Activated B cell treated with CpG ODN at 0.5 μM for 24 hours (primary cell): Measurements from ENCODE around the gene DOK3. TPM values are rescaled to one million over a fixed set of nuclear protein-coding genes. Genes with fewer than 3 reads are reported as not detected.

ENCODE experiments used
- ATAC-seq: fragments of 200-7000 bp; cut with Tn5 transposase; one replicate; pipeline ENCODE4 v1.10.0; 2021; ENCODE audit warnings: low read depth, mild to moderate bottlenecking, moderate library complexity
- CTCF ChIA-PET: fragments of 350-600 bp; sonication (Branson Sonifier 250); formaldehyde crosslinking; loops from one replicate; lab custom pipeline; 2021; ENCODE audit warnings: antibody characterized with exemption; lab: Charles Lee
- POLR2A ChIA-PET: fragments of 350-600 bp; sonication (Branson Sonifier 250); formaldehyde crosslinking; loops from one replicate; lab custom pipeline; 2021; ENCODE audit warnings: antibody characterized with exemption; lab: Charles Lee
- DNase-seq: peaks from one replicate; pipeline ENCODE4 v3.0.0; 2022
- H3K27ac Mint-ChIP-seq: one replicate; pipeline ENCODE4 v1.8.0; 2020; ENCODE audit warnings: mixed read lengths
- H3K27me3 Mint-ChIP-seq: one replicate; pipeline ENCODE4 v1.8.0; 2021; ENCODE audit warnings: mixed read lengths
- H3K36me3 Mint-ChIP-seq: one replicate; pipeline ENCODE4 v1.8.0; 2021; ENCODE audit warnings: low read depth, mixed read lengths
- H3K4me1 Mint-ChIP-seq: one replicate; pipeline ENCODE4 v1.8.0; 2021; ENCODE audit warnings: mixed read lengths
- H3K4me3 Mint-ChIP-seq: one replicate; pipeline ENCODE4 v1.8.0; 2020; ENCODE audit warnings: mild to moderate bottlenecking, mixed read lengths
- H3K9me3 Mint-ChIP-seq: one replicate; pipeline ENCODE4 v1.8.0; 2020; ENCODE audit warnings: mixed read lengths
- intact Hi-C: fragments of 100-400 bp; cut with micrococcal nuclease; formaldehyde crosslinking; loops from one replicate; pipeline ENCODE4 v1.15.1; 2024
- total RNA-seq: library from RNA; stranded (reverse); gene quantifications from 2 replicates; pipeline ENCODE4 v1.2.3, GENCODE V29; 2022
- TF ChIP-seq, protein P1 (sequence below): fragments of 200-600 bp; IDR thresholded peaks from one replicate; pipeline ENCODE4 v1.8.0; 2022; ENCODE audit warnings: antibody characterized with exemption, mild to moderate bottlenecking

DOK3 gene
- total RNA-seq, 1 donor from 2014 or later, result 88.5 TPM

DNA sequence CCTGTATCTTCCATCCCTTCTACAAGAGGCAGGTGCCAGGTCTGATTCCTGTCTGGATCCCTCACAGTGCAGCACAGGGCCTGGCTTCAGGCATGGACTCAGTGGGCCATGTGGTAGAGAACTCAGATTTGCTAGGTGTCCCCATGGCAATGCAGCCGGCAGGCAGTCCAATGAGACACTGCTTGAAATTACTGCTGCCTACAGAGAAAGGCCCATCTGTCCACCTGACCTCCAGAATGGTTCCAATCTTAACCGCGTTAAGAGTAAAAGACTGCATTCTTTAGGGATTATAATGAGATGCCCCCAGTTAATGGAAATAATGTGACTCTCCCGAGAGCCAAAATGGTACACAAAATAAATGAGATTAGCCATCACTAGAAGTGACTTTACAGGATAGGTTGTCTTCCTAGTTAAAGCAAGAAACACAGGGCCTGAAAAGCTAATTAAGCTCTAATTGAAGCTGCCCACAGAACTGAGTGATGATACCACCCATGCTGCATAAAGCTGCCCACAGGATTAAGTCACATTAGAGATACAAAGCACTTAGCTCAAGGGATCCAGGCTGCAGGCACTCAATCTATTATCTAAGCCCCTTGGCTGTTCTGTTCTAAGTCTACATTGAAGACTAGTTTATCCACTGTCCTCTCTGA lies 33.3 kb upstream of the DOK3 start:
- Mint-ChIP-seq H3K36me3 (peaks cover 48% of the 10 kb centered on the region), H3K4me1 (peaks cover 1% of the 10 kb centered on the region), H3K9me3 (no peaks in the 10 kb centered on the region), H3K4me3 (no peak overlapping the region), H3K27me3 (no peaks in the 10 kb centered on the region), H3K27ac (no peak overlapping the region)
- DNase-seq (no peak), ATAC-seq (no peak)
- POLR2A ChIA-PET, result no interaction called here
- TF ChIP-seq, protein P1, sequence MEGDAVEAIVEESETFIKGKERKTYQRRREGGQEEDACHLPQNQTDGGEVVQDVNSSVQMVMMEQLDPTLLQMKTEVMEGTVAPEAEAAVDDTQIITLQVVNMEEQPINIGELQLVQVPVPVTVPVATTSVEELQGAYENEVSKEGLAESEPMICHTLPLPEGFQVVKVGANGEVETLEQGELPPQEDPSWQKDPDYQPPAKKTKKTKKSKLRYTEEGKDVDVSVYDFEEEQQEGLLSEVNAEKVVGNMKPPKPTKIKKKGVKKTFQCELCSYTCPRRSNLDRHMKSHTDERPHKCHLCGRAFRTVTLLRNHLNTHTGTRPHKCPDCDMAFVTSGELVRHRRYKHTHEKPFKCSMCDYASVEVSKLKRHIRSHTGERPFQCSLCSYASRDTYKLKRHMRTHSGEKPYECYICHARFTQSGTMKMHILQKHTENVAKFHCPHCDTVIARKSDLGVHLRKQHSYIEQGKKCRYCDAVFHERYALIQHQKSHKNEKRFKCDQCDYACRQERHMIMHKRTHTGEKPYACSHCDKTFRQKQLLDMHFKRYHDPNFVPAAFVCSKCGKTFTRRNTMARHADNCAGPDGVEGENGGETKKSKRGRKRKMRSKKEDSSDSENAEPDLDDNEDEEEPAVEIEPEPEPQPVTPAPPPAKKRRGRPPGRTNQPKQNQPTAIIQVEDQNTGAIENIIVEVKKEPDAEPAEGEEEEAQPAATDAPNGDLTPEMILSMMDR, result no peak
- intact Hi-C loops, result no loop called here
- CTCF ChIA-PET, result no interaction called here

DNA sequence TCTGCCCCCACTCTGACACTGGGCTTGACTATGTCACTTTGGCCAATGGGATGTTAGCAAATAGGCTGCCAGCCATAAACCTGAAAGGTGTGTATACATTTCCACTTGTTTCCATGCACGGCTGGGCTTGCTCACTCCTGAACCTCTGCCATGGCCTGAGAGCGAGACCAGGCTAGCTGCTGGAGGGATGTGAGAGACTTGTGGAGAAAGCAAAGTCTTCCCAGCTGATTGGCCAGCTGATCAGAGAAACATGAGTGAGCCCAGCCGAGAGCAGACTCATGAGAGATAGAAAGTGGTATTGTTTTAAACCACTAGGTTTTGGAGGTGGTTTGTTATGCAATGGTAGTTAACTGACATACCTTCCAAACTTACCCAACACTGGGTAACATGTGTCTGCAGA lies 30.8 kb upstream of the DOK3 start:
- no peaks in the 10 kb centered on the region for H3K9me3 Mint-ChIP-seq
- H3K27me3 Mint-ChIP-seq, result no peaks in the 10 kb centered on the region
- ATAC-seq, result no peak
- TF ChIP-seq, protein P1, result no peak
- no peaks in the 10 kb centered on the region for H3K4me1 Mint-ChIP-seq
- no peak overlapping the region for H3K4me3 Mint-ChIP-seq
- ChIA-PET POLR2A (no interaction called here), CTCF (no interaction called here)
- DNase-seq, result no peak
- intact Hi-C loops, result no loop called here
- peaks cover 55% of the 10 kb centered on the region for H3K36me3 Mint-ChIP-seq
- no peak overlapping the region for H3K27ac Mint-ChIP-seq

DNA sequence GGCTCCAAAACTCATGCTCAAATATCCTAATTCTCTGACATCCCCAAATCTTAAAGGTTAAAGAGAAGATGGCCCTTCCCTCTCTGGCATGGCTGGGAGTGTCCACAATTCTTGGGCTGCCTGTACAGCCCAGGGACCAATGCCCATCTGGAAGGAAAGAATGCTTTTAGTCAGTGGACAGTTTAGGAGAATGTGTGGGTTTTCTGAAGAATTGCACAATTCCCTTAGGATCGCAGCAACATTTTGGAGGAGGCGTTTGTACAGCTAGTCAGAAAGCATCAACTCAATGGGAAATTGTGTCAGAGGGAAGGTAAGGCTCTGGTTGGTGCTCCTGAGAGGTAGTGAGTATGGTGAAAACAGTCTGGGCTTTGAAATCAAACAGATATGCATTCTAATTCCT lies 29.8 kb upstream of the DOK3 start:
- ATAC-seq, result no peak
- no peak for DNase-seq
- intact Hi-C loops, result no loop called here
- TF ChIP-seq, protein P1, result no peak
- Mint-ChIP-seq H3K27me3 (no peaks in the 10 kb centered on the region), H3K9me3 (no peaks in the 10 kb centered on the region), H3K27ac (no peak overlapping the region), H3K4me3 (no peak overlapping the region), H3K4me1 (no peaks in the 10 kb centered on the region), H3K36me3 (peaks cover 60% of the 10 kb centered on the region)
- POLR2A ChIA-PET, result no interaction called here
- CTCF ChIA-PET, result no interaction called here

DNA sequence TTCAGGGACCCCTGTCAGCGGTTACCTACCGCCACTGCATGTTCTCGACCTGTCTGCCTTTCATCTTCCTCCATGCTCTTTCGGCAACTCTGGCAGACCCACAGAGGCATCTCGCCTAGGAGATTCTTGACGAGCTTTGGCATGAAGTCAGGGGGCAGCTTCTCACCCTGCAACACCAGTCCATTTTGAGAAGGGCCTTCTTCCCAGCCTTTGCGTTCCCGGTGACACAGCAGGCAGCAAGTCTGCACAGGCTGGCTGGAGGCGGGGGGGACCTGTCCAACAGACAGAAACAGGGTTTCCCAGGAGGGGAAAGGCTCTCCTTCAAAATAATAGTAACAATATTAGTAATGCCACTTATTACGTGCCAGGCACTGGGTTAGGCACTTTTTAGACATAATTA lies 29.2 kb upstream of the DOK3 start:
- Mint-ChIP-seq H3K9me3 (no peaks in the 10 kb centered on the region), H3K36me3 (peaks cover 62% of the 10 kb centered on the region), H3K27ac (no peak overlapping the region), H3K4me1 (no peaks in the 10 kb centered on the region), H3K4me3 (no peak overlapping the region), H3K27me3 (no peaks in the 10 kb centered on the region)
- no peak for ATAC-seq
- TF ChIP-seq, protein P1, result no peak
- POLR2A ChIA-PET, result no interaction called here
- no peak for DNase-seq
- CTCF ChIA-PET, result no interaction called here
- intact Hi-C loops, result no loop called here

DNA sequence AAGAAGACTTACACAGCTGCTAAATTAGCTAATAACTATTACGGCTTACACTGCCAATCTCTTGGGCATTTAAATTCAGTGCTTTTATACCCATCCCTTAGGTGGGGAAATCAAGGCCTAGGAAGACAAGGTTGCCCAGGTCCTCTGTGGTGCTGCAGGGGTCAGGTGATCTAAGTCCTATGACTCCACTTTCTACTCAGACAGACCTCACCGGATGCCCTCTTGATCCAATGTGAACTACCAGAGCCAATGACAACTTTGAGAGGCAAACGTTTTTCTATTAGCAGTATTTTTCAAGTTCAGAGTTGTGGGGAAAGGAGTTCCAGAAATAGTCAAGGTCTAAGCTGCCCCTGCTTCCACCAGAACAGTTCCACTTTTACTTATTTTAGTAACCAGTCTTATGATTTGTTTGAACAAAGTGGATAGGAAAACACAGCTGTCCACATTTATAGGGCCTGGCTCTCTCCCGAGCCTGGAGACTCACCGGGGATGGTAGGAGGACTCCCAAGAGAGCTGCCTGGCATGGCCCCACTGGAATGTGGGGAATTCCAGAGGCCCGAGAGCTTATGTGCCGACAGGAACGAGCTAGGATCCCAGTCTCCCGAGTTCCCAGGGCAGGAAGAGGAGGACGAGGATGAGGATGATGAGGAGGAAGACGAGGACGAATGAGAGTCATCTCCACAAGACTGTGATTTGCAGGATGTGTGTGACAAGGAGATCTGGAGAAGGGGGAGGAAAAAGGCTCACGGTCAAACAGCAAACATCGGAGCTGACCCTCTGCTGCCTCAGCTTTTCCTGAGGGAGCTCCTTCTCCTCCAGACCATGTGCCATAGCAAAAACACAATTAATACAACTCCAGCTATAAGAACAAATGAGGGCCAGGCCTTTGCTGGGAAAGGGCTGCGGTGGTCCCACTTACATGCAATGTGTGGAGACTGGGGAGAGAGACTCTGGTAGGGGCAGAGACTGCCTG lies 28.0 kb upstream of the DOK3 start:
- H3K27me3 Mint-ChIP-seq, result no peaks in the 10 kb centered on the region
- CTCF ChIA-PET, result interaction anchor here (0.6 kb wide), 1 partner anchor 31 kb away, joined by 3 read pairs; no protein-coding TSS in a partner anchor

More for the DNA sequence above, 28.0 kb upstream of the DOK3 start:
- DNase-seq (no peak), ATAC-seq (no peak)
- TF ChIP-seq, protein P1, result no peak
- no peak overlapping the region for H3K4me3 Mint-ChIP-seq
- no peaks in the 10 kb centered on the region for H3K4me1 Mint-ChIP-seq
- intact Hi-C loops, result no loop called here
- peaks cover 65% of the 10 kb centered on the region for H3K36me3 Mint-ChIP-seq
- POLR2A ChIA-PET, result no interaction called here
- no peak overlapping the region for H3K27ac Mint-ChIP-seq
- H3K9me3 Mint-ChIP-seq, result no peaks in the 10 kb centered on the region
